Esophagus squamous epithelium (tissue), 4 donors: ENCODE results near the gene GDI1.

Source experiments
- POLR2A ChIP-seq, 4 donors: fragments of 450-650 bp; IDR thresholded peaks; one replicate each; pipeline ENCODE4 v1.6.1; 2017; ENCODE audit warnings: antibody characterized with exemption in 4 of 4, mild to moderate bottlenecking in 4 of 4, moderate library complexity in 3 of 4
- TF ChIP-seq, protein P1 (sequence below), 6 experiments: fragments of 450-650 bp in 4 of 6; fragments of 200-600 bp in 2 of 6; sonication (generic) in 2 of 6; IDR thresholded peaks; one replicate each; pipeline ENCODE4 v1.5.1; 2016 to 2019; ENCODE audit warnings: antibody characterized with exemption in 6 of 6, mild to moderate bottlenecking in 4 of 6, moderate library complexity in 4 of 6

DNA sequence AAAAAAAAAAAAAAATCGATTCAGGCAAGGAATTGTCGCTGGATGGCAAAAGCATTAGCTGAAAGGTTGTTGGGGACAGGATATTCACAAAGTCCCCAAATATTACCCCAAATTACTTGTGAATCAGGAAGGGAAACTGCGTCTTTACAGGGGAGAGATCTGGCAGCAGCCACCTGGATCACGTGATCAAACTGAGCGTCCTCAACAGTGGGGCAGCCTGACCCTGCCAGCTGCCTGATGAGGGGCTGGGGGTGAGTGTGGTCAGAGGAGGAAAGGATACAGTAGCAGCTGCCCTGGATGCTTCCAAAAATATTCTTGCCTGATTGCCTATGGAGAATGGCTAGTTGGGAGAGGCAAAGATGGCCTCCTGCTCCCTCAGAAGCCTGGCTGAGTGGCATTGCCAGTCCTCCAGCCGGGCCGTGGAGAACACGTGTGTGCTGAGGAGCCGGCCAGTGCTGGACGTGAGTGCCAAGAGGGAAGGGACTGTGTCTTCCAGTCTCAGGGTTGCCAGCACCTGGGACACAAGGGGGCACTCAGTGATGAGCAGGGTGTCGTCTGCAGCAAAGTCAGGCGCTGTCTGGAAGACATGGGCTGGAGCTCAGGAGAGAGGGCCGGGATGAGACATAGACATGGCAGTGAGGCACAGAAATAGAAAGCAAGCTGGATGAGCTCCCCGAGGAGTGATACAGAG is 45.1 kb downstream of the GDI1 start:
- TF ChIP-seq, protein P1, sequence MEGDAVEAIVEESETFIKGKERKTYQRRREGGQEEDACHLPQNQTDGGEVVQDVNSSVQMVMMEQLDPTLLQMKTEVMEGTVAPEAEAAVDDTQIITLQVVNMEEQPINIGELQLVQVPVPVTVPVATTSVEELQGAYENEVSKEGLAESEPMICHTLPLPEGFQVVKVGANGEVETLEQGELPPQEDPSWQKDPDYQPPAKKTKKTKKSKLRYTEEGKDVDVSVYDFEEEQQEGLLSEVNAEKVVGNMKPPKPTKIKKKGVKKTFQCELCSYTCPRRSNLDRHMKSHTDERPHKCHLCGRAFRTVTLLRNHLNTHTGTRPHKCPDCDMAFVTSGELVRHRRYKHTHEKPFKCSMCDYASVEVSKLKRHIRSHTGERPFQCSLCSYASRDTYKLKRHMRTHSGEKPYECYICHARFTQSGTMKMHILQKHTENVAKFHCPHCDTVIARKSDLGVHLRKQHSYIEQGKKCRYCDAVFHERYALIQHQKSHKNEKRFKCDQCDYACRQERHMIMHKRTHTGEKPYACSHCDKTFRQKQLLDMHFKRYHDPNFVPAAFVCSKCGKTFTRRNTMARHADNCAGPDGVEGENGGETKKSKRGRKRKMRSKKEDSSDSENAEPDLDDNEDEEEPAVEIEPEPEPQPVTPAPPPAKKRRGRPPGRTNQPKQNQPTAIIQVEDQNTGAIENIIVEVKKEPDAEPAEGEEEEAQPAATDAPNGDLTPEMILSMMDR (IDR thresholded peaks at IDR 0.05) = no peak
- no peak for TF ChIP-seq POLR2A (IDR thresholded peaks at IDR 0.05)
